SK-N-SH (cell line): ENCODE results near the gene OBSCN. TPM values are rescaled to one million over a fixed set of nuclear protein-coding genes. Genes with fewer than 3 reads are reported as not detected.
"Not testable (repeated sequence)": the region's sequence is repeated elsewhere in the genome, so short reads cannot be mapped to it uniquely, and the experiment has no call there.

Experiments
- CTCF ChIA-PET: fragments of 300-600, 350-600 bp; formaldehyde crosslinking; extraction: SDS; loops from one replicate; lab custom pipeline; 2021; lab: Yijun Ruan, JAX
- POLR2A ChIA-PET: fragments of 350-600 bp; sonication (Branson Sonifier 250); formaldehyde crosslinking; extraction: SDS; loops from one replicate; lab custom pipeline; 2020; ENCODE audit warnings: antibody characterized with exemption, inconsistent platforms; lab: Yijun Ruan, JAX
- DNase-seq: peaks from one replicate; pipeline ENCODE4 v3.0.0; 2012
- H2AFZ ChIP-seq: fragments of 200-600 bp; sonication (generic); 2 replicates; pipeline ENCODE4 v1.8.1; 2016; ENCODE audit warnings: antibody characterized with exemption, mild to moderate bottlenecking, low read depth
- H3F3A ChIP-seq: fragments of 200-600 bp; sonication (generic); replicated peaks from 2 replicates; pipeline ENCODE3; 2016; ENCODE audit warnings: antibody characterized with exemption, mild to moderate bottlenecking; ENCODE audit not compliant: insufficient read depth
- H3K27ac ChIP-seq, 2 experiments: fragments of 200-500 bp in 1 of 2; fragments of 200-600 bp in 1 of 2; sonication (Bioruptor generic) in 1 of 2; sonication (generic), shearing (Covaris generic) in 1 of 2; 2 replicates each; pipeline versions ENCODE4 v1.5.1 to v1.6.1; 2014 to 2016; ENCODE audit warnings: low read depth in 2 of 2, inconsistent platforms in 1 of 2, low read length in 1 of 2, mild to moderate bottlenecking in 1 of 2, mixed read lengths in 1 of 2
- H3K27me3 ChIP-seq: fragments of 200-600 bp; sonication (generic), shearing (Covaris generic); 2 replicates; pipeline ENCODE4 v1.6.1; 2016; ENCODE audit warnings: mixed run types; ENCODE audit not compliant: insufficient read depth
- H3K36me3 ChIP-seq, 2 experiments: fragments of 200-500 bp in 1 of 2; fragments of 200-600 bp in 1 of 2; sonication (Bioruptor generic) in 1 of 2; sonication (generic) in 1 of 2; replicated peaks in 1 of 2; 2 replicates each; pipeline versions ENCODE3 to v1.5.1; 2014 to 2016; ENCODE audit warnings: low read length in 1 of 2, mild to moderate bottlenecking in 1 of 2; ENCODE audit not compliant: insufficient read depth in 2 of 2, control insufficient read depth in 1 of 2
- H3K4me1 ChIP-seq, 2 experiments: fragments of 200-500 bp in 1 of 2; fragments of 200-600 bp in 1 of 2; sonication (Bioruptor generic) in 1 of 2; sonication (generic), shearing (Covaris generic) in 1 of 2; 2 replicates each; pipeline versions ENCODE4 v1.5.1 to v1.6.1; 2014 to 2016; ENCODE audit warnings: low read depth in 1 of 2, low read length in 1 of 2, mixed run types in 1 of 2; ENCODE audit not compliant: insufficient read depth in 2 of 2, control insufficient read depth in 1 of 2
- H3K4me2 ChIP-seq: fragments of 200-600 bp; sonication (generic), shearing (Covaris generic); 2 replicates; pipeline ENCODE4 v1.6.1; 2017; ENCODE audit warnings: mixed run types
- H3K4me3 ChIP-seq, 2 experiments: fragments of 200-500 bp in 1 of 2; fragments of 200-600 bp in 1 of 2; sonication (Bioruptor generic) in 1 of 2; sonication (generic), shearing (Covaris generic) in 1 of 2; 2 replicates each; pipeline versions ENCODE4 v1.5.1 to v1.8.1; 2014 to 2016; ENCODE audit warnings: low read depth in 2 of 2, inconsistent platforms in 1 of 2, low read length in 1 of 2, mild to moderate bottlenecking in 1 of 2, mixed read lengths in 1 of 2, moderate library complexity in 1 of 2
- H3K79me2 ChIP-seq: fragments of 200-600 bp; sonication (generic); 2 replicates; pipeline ENCODE4 v1.8.1; 2017; ENCODE audit warnings: mild to moderate bottlenecking; ENCODE audit not compliant: insufficient read depth
- H3K9ac ChIP-seq: fragments of 200-600 bp; sonication (generic); 2 replicates; pipeline ENCODE4 v1.6.1; 2017; ENCODE audit warnings: mixed run types
- H3K9me2 ChIP-seq: fragments of 200-600 bp; sonication (generic); 2 replicates; pipeline ENCODE4 v1.6.1; 2017; ENCODE audit warnings: mixed run types
- H3K9me3 ChIP-seq: fragments of 200-600 bp; sonication (generic); 2 replicates; pipeline ENCODE4 v1.6.1; 2017; ENCODE audit warnings: mixed run types, mild to moderate bottlenecking, moderate library complexity
- H4K20me1 ChIP-seq: fragments of 200-600 bp; sonication (generic); 2 replicates; pipeline ENCODE4 v1.6.1; 2017; ENCODE audit warnings: mild to moderate bottlenecking, mixed run types; ENCODE audit not compliant: insufficient read depth
- CTCF ChIP-seq: fragments of 200-600 bp; sonication (generic); IDR thresholded peaks from 2 replicates; pipeline ENCODE4 v1.6.1; 2017; ENCODE audit warnings: antibody characterized with exemption, mild to moderate bottlenecking, moderate library complexity
- FOXJ3 ChIP-seq: sonication (generic); formaldehyde crosslinking; IDR thresholded peaks from 2 replicates; pipeline ENCODE4 v1.5.1; 2020; ENCODE audit warnings: mild to moderate bottlenecking, missing genetic modification reagents
- GABPA ChIP-seq: IDR thresholded peaks from 2 replicates; pipeline ENCODE4 v1.4.0; 2012; ENCODE audit warnings: low read depth, mild to moderate bottlenecking
- MAX ChIP-seq: IDR thresholded peaks from 2 replicates; pipeline ENCODE4 v1.4.0; 2012; ENCODE audit warnings: low read depth
- MEF2A ChIP-seq: IDR thresholded peaks from 2 replicates; pipeline ENCODE4 v1.4.0; 2012; ENCODE audit warnings: low read depth, borderline replicate concordance
- NRF1 ChIP-seq: IDR thresholded peaks from 2 replicates; pipeline ENCODE4 v1.6.1; 2012; ENCODE audit warnings: low read depth, mild to moderate bottlenecking, low read length
- POLR2AphosphoS5 ChIP-seq: IDR thresholded peaks from 2 replicates; pipeline ENCODE4 v1.6.1; 2012; ENCODE audit warnings: low read depth, low read length
- RCOR1 ChIP-seq: fragments of 150-350 bp; IDR thresholded peaks from 2 replicates; pipeline ENCODE4 v1.6.1; 2017; ENCODE audit warnings: antibody characterized with exemption, low read length
- RFX5 ChIP-seq: IDR thresholded peaks from 2 replicates; pipeline ENCODE4 v1.6.1; 2012; ENCODE audit warnings: mild to moderate bottlenecking, improper control_type of control experiment, low read length
- SIN3A ChIP-seq: IDR thresholded peaks from 2 replicates; pipeline ENCODE4 v1.6.1; 2012; ENCODE audit warnings: low read depth, mild to moderate bottlenecking, low read length, moderate library complexity, borderline replicate concordance
- SMC3 ChIP-seq: IDR thresholded peaks from 2 replicates; pipeline ENCODE4 v1.6.1; 2012; ENCODE audit warnings: low read depth, low read length, improper control_type of control experiment
- TAF1 ChIP-seq: IDR thresholded peaks from 2 replicates; pipeline ENCODE4 v1.6.1; 2012; ENCODE audit warnings: low read depth, mild to moderate bottlenecking, low read length, moderate library complexity, borderline replicate concordance
- TCF12 ChIP-seq: IDR thresholded peaks from 2 replicates; pipeline ENCODE4 v1.4.0; 2012
- USF1 ChIP-seq: IDR thresholded peaks from 2 replicates; pipeline ENCODE4 v1.4.0; 2012; ENCODE audit warnings: low read depth, borderline replicate concordance
- YY1 ChIP-seq: IDR thresholded peaks from 2 replicates; pipeline ENCODE4 v1.4.0; 2012; ENCODE audit warnings: low read depth, mild to moderate bottlenecking
- WGBS: methylation state at CpG from one replicate; pipeline ENCODE4 v1.1.6; 2017; ENCODE audit warnings: low lambda C conversion rate; 5-methylcytosine and 5-hydroxymethylcytosine counted together
- polyA plus RNA-seq, 3 experiments: library from polyadenylated mRNA; depleted of rRNA; stranded (reverse); fragments of >200 nt; gene quantifications; 2 replicates each; pipeline ENCODE4 v1.2.3, GENCODE V29; 2012

Gene OBSCN
- polyA plus RNA-seq, 1 of the 3 experiments (the other 2 are of a cell fraction) = 4.0 TPM

GRCh38 chr1:228243093-228243492 is 35.2 kb downstream of the OBSCN start:
- ChIA-PET POLR2A (no interaction called here), CTCF (no interaction called here)
- Histone ChIP-seq H3K9me3 (peaks cover 22% of the 10 kb centered on the region; the same call in 1 of the 2 replicates), H3K79me2 (no peaks in the 10 kb centered on the region), H3K4me3 (no peak overlapping the region; a peak in 1 of 4 replicates), H3K9ac (no peak overlapping the region), H3K4me1 (no peaks in the 10 kb centered on the region), H3K27me3 (no peaks in the 10 kb centered on the region), H3K4me2 (no peak overlapping the region), H3K9me2 (no peaks in the 10 kb centered on the region), H3K27ac (no peak overlapping the region), H4K20me1 (no peaks in the 10 kb centered on the region), H3F3A (no peaks in the 10 kb centered on the region), H3K36me3 (peaks cover 27 to 39% of the 10 kb centered on the region in 2 experiments), H2AFZ (no peak overlapping the region)
- 95% methylated on average over 7 of the region's 7 CpGs for WGBS
- DNase-seq = no peak
- no peak for TF ChIP-seq NRF1
- no peak for TF ChIP-seq CTCF
- TF ChIP-seq FOXJ3 = no peak
- no peak for TF ChIP-seq TCF12
- no peak for TF ChIP-seq MAX
- TF ChIP-seq RFX5 = no peak
- TF ChIP-seq RCOR1 = no peak
- TF ChIP-seq POLR2AphosphoS5 = no peak
- TF ChIP-seq TAF1 = no peak
- no peak for TF ChIP-seq SMC3
- TF ChIP-seq USF1 = no peak
- no peak for TF ChIP-seq SIN3A
- no peak for TF ChIP-seq MEF2A
- TF ChIP-seq GABPA = no peak
- no peak for TF ChIP-seq YY1

GRCh38 chr1:228243989-228244388 is 36.1 kb downstream of the OBSCN start:
- H3K9ac ChIP-seq, CTCF ChIA-PET, POLR2A ChIA-PET: not testable (repeated sequence)

More at GRCh38 chr1:228243989-228244388, 36.1 kb downstream of the OBSCN start:
- H3F3A ChIP-seq, H3K4me1 ChIP-seq, H3K27ac ChIP-seq, H3K27me3 ChIP-seq, H4K20me1 ChIP-seq, H3K79me2 ChIP-seq, H3K9me2 ChIP-seq, H3K4me2 ChIP-seq, DNase-seq, H2AFZ ChIP-seq: not testable (repeated sequence)
- Histone ChIP-seq H3K9me3 (peaks cover 22% of the 10 kb centered on the region; the same call in 1 of the 2 replicates), H3K36me3 (peaks cover 27 to 39% of the 10 kb centered on the region in 2 experiments), H3K4me3 (peak overlapping the region in 1 of 2 experiments; percentile 24; a peak in 1 of 4 replicates)
- WGBS = 68% methylated on average over 5 of the region's 5 CpGs
